CD4-positive, alpha-beta T cell treated with Interleukin-4 for 4 hours (primary cell): Measurements from ENCODE around the gene ATXN1.

Experiments used
- DNase-seq: peaks from one replicate; pipeline ENCODE4 v3.0.0-alpha.2; 2020

ATXN1 gene

GRCh38 chr6:16600701-16601100 lies 160.6 kb downstream of the ATXN1 start:
- no peak for DNase-seq

GRCh38 chr6:16600026-16600425 lies 161.2 kb downstream of the ATXN1 start:
- DNase-seq = no peak

GRCh38 chr6:16596616-16597331 lies 164.5 kb downstream of the ATXN1 start:
- DNase-seq = no peak

GRCh38 chr6:16595514-16596120 lies 165.6 kb downstream of the ATXN1 start:
- no peak for DNase-seq

- DNase-seq = no peak
Measured at GRCh38 chr6:16594849-16595248, 166.4 kb downstream of the ATXN1 start.

GRCh38 chr6:16592223-16592911 lies 168.9 kb downstream of the ATXN1 start:
- DNase-seq = no peak

- no peak for DNase-seq
Measured at GRCh38 chr6:16591396-16592222, 169.7 kb downstream of the ATXN1 start.

GRCh38 chr6:16585805-16586204 lies 175.5 kb downstream of the ATXN1 start:
- DNase-seq = no peak

- DNase-seq = no peak
Measured at GRCh38 chr6:16583144-16583762, 178.0 kb downstream of the ATXN1 start.

- no peak for DNase-seq
Measured at GRCh38 chr6:16582446-16583143, 178.7 kb downstream of the ATXN1 start.

- no peak for DNase-seq
Measured at GRCh38 chr6:16578695-16579285, 182.5 kb downstream of the ATXN1 start.

GRCh38 chr6:16576451-16577368 lies 184.6 kb downstream of the ATXN1 start:
- DNase-seq = no peak

GRCh38 chr6:16575655-16576054 lies 185.6 kb downstream of the ATXN1 start:
- DNase-seq = no peak

GRCh38 chr6:16572943-16573342 lies 188.3 kb downstream of the ATXN1 start:
- DNase-seq = no peak

- no peak for DNase-seq
Measured at GRCh38 chr6:16572317-16572716, 188.9 kb downstream of the ATXN1 start.

- DNase-seq = no peak
Measured at GRCh38 chr6:16570946-16571345, 190.3 kb downstream of the ATXN1 start.

GRCh38 chr6:16570221-16570553 lies 191.1 kb downstream of the ATXN1 start:
- DNase-seq = no peak

GRCh38 chr6:16568128-16568527 lies 193.1 kb downstream of the ATXN1 start:
- no peak for DNase-seq

GRCh38 chr6:16567071-16567470 lies 194.2 kb downstream of the ATXN1 start:
- no peak for DNase-seq

- no peak for DNase-seq
Measured at GRCh38 chr6:16564436-16564835, 196.8 kb downstream of the ATXN1 start.
